Measurements from ENCODE around the gene SNTA1. TPM values are rescaled to one million over a fixed set of nuclear protein-coding genes. Genes with fewer than 3 reads are reported as not detected.
"Not testable (repeated sequence)": the region's sequence is repeated elsewhere in the genome, so short reads cannot be mapped to it uniquely, and the experiment has no call there.

Gene SNTA1
- total RNA-seq, 1 donor from 2014 or later: 15.6 TPM

GRCh38 chr20:33393609-33394008 is 50.0 kb downstream of the SNTA1 start:
- DNase-seq: no peak

- no peak for DNase-seq
Observed at GRCh38 chr20:33391722-33392415, 51.7 kb downstream of the SNTA1 start.

- DNase-seq: not testable (repeated sequence)
Observed at GRCh38 chr20:33389326-33389725, 54.2 kb downstream of the SNTA1 start.

- DNase-seq: no peak
Observed at GRCh38 chr20:33388268-33388667, 55.3 kb downstream of the SNTA1 start.

GRCh38 chr20:33387177-33387576 is 56.4 kb downstream of the SNTA1 start:
- DNase-seq: no peak

- DNase-seq: no peak
Observed at GRCh38 chr20:33386673-33387072, 56.9 kb downstream of the SNTA1 start.

- no peak for DNase-seq
Observed at GRCh38 chr20:33377366-33377765, 66.2 kb downstream of the SNTA1 start.

GRCh38 chr20:33373735-33374605 is 69.6 kb downstream of the SNTA1 start:
- no peak for DNase-seq

GRCh38 chr20:33372993-33373441 is 70.5 kb downstream of the SNTA1 start:
- DNase-seq: no peak

GRCh38 chr20:33370291-33370690 is 73.3 kb downstream of the SNTA1 start:
- DNase-seq: no peak

- DNase-seq: no peak
Observed at GRCh38 chr20:33362898-33363297, 80.7 kb downstream of the SNTA1 start.

GRCh38 chr20:33359399-33360261 is 83.9 kb downstream of the SNTA1 start:
- no peak for DNase-seq

Other genes starting within 250 kb of the SNTA1 start
- not detected for gene BPIFA3, start 226.4 kb downstream of the SNTA1 start, total RNA-seq
- gene BPIFA1, start 207.8 kb downstream of the SNTA1 start, total RNA-seq: not detected
- gene BPIFB1, start 160.5 kb downstream of the SNTA1 start, total RNA-seq: not detected
- 20.4 TPM for gene CDK5RAP1, start 42.2 kb downstream of the SNTA1 start, total RNA-seq
- 24.3 TPM for gene CBFA2T2, start 46.3 kb upstream of the SNTA1 start, total RNA-seq
- gene C20orf144, start 218.6 kb upstream of the SNTA1 start, total RNA-seq: not detected
- gene ACTL10, start 223.2 kb upstream of the SNTA1 start, total RNA-seq: 1.1 TPM
- gene NECAB3, start 230.7 kb upstream of the SNTA1 start, total RNA-seq: 27.8 TPM
- gene E2F1, start 242.6 kb upstream of the SNTA1 start, total RNA-seq: 2.2 TPM